GM12878 (cell line): Measurements from ENCODE around the gene IRAK2. TPM values are rescaled to one million over a fixed set of nuclear protein-coding genes. Genes with fewer than 3 reads are reported as not detected.
A peak's percentile ranks its signal among the peaks of the same experiment; 100 is the strongest.

Experiments used
- ATAC-seq: fragments of 200-7000 bp; cut with Tn5 transposase; 3 replicates; pipeline ENCODE4 v1.9.1; 2020; ENCODE audit warnings: mild to moderate bottlenecking, moderate library complexity
- BruUV-seq: library from RNA; stranded (reverse); fragments of 400-500 nt; replicated peaks from 2 replicates; lab custom pipeline; 2021; lab: Mats Ljungman, UMichigan
- CTCF ChIA-PET: fragments of 300-600 bp; sonication (Branson Sonifier 250); formaldehyde crosslinking; extraction: SDS; loops from one replicate; lab custom pipeline; 2021; ENCODE audit warnings: inconsistent platforms; lab: Yijun Ruan, JAX
- POLR2A ChIA-PET: fragments of 350-600 bp; formaldehyde crosslinking; extraction: SDS; loops from one replicate; lab custom pipeline; 2021; ENCODE audit warnings: inconsistent platforms; lab: Charles Lee
- RAD21 ChIA-PET: fragments of 300-600 bp; sonication (Branson Sonifier 250); formaldehyde crosslinking; loops from one replicate; lab custom pipeline; 2023; ENCODE audit warnings: antibody characterized with exemption; ENCODE audit not compliant: unreplicated experiment; lab: Charles Lee
- SMC1A ChIA-PET: fragments of 300-600 bp; sonication (Branson Sonifier 250); formaldehyde crosslinking; loops from one replicate; lab custom pipeline; 2023; ENCODE audit not compliant: unreplicated experiment, uncharacterized antibody; lab: Charles Lee
- DNase-seq: peaks from one replicate; pipeline ENCODE4 v3.0.0-alpha.2; 2011; ENCODE audit warnings: low read depth, low spot score
- FAIRE-seq: peaks from 3 replicates; lab custom pipeline; 2011; peaks lifted over from hg19 to GRCh38; lab: Jason Lieb, UNC
- H2AFZ ChIP-seq: 2 replicates; pipeline ENCODE4 v1.6.0; 2011; ENCODE audit warnings: low read depth, low read length, control low read depth; ENCODE audit not compliant: control insufficient read depth
- H3K27ac ChIP-seq: 2 replicates; pipeline ENCODE4 v1.5.1; 2011; ENCODE audit warnings: control low read depth; ENCODE audit not compliant: control insufficient read depth, insufficient read depth
- H3K27me3 ChIP-seq, 2 experiments: replicated peaks in 1 of 2; 2 replicates each; pipeline versions ENCODE4 v1.6.0 to v1.6.1; 2011; ENCODE audit warnings: low read length in 1 of 2; ENCODE audit not compliant: control insufficient read depth in 2 of 2, insufficient read depth in 2 of 2
- H3K36me3 ChIP-seq, 2 experiments: 2 replicates each; pipeline ENCODE4 v1.5.1; 2011; ENCODE audit warnings: low read length in 1 of 2; ENCODE audit not compliant: control insufficient read depth in 2 of 2, insufficient read depth in 2 of 2
- H3K4me1 ChIP-seq: 2 replicates; pipeline ENCODE4 v1.6.1; 2011; ENCODE audit warnings: mild to moderate bottlenecking, low read length, moderate library complexity, mixed read lengths; ENCODE audit not compliant: control insufficient read depth, insufficient read depth
- H3K4me2 ChIP-seq: 2 replicates; pipeline ENCODE4 v1.6.0; 2011; ENCODE audit warnings: control low read depth; ENCODE audit not compliant: control insufficient read depth, insufficient read depth
- H3K4me3 ChIP-seq: fragments of 200-600 bp; sonication (generic); 2 replicates; pipeline ENCODE4 v1.5.1; 2016
- H3K79me2 ChIP-seq: 2 replicates; pipeline ENCODE4 v1.6.0; 2011; ENCODE audit warnings: low read length; ENCODE audit not compliant: control insufficient read depth, insufficient read depth
- H3K9ac ChIP-seq: 2 replicates; pipeline ENCODE4 v1.8.0; 2011; ENCODE audit warnings: low read length, control low read depth, mixed read lengths; ENCODE audit not compliant: control insufficient read depth, insufficient read depth
- H3K9me3 ChIP-seq: replicated peaks from 3 replicates; pipeline ENCODE4 v1.5.1; 2011; ENCODE audit warnings: mild to moderate bottlenecking, low read length; ENCODE audit not compliant: control insufficient read depth, insufficient read depth
- H4K20me1 ChIP-seq: 2 replicates; pipeline ENCODE4 v1.6.0; 2011; ENCODE audit not compliant: control insufficient read depth, insufficient read depth
- BMI1 ChIP-seq: fragments of 450-650 bp; IDR thresholded peaks from 2 replicates; pipeline ENCODE4 v1.6.1; 2016; ENCODE audit warnings: mild to moderate bottlenecking, moderate library complexity, borderline replicate concordance
- DPF2 ChIP-seq: fragments of 450-650 bp; IDR thresholded peaks from 2 replicates; pipeline ENCODE4 v1.6.1; 2017; ENCODE audit warnings: mild to moderate bottlenecking
- ESRRA ChIP-seq: IDR thresholded peaks from 2 replicates; pipeline ENCODE4 v1.6.1; 2012; ENCODE audit warnings: mild to moderate bottlenecking, low read length, improper control_type of control experiment
- IRF3 ChIP-seq: fragments of 450-650 bp; IDR thresholded peaks from 2 replicates; pipeline ENCODE4 v1.6.1; 2014; ENCODE audit warnings: mild to moderate bottlenecking
- MLLT1 ChIP-seq: fragments of 450-650 bp; IDR thresholded peaks from 2 replicates; pipeline ENCODE4 v1.6.1; 2016; ENCODE audit warnings: mild to moderate bottlenecking
- TAF1 ChIP-seq: IDR thresholded peaks from 2 replicates; pipeline ENCODE4 v1.6.1; 2011; ENCODE audit warnings: mild to moderate bottlenecking, low read depth, low read length, borderline replicate concordance
- WGBS: methylation state at CpG from one replicate; pipeline ENCODE4 v1.1.6; 2016; ENCODE audit warnings: low lambda C conversion rate; ENCODE audit not compliant: insufficient replicate concordance, insufficient coverage; ENCODE audit errors: missing lambda C conversion rate; 5-methylcytosine and 5-hydroxymethylcytosine counted together
- in situ Hi-C: fragments of 300-500 bp; cut with MboI; formaldehyde crosslinking; loops from 9 replicates; pipeline ENCODE4 v1.14.3; 2018; ENCODE audit warnings: mixed read lengths
- intact Hi-C: fragments of 100-400 bp; cut with micrococcal nuclease; formaldehyde crosslinking; loops from one replicate; pipeline ENCODE4 v1.14.2; 2022; ENCODE audit not compliant: unreplicated experiment
- polyA plus RNA-seq, 11 experiments: library from polyadenylated mRNA; depleted of rRNA in 4 of 11; unstranded in 6 of 11; stranded (reverse) in 5 of 11; fragments of >200 nt; fragmentation: Nextera tagmentation in 4 of 11; fragmentation: Illumina TruSeq in 1 of 11; extraction: Ambion mirVana in 4 of 11; extraction: Trizol in 1 of 11; gene quantifications; 1 replicate in 1 of 11; 2 replicates in 10 of 11; pipeline versions ENCODE4 v1.2.1 to v1.2.3, GENCODE V29; 2011 to 2016; ENCODE audit warnings: inconsistent platforms in 2 of 11, missing spikeins in 2 of 11, low read depth in 1 of 11
- total RNA-seq, 4 experiments: library from RNA; depleted of rRNA in 3 of 4; stranded (reverse); fragments of >200 nt in 3 of 4; fragmentation: Illumina TruSeq in 1 of 4; extraction: Trizol in 1 of 4; gene quantifications; 2 replicates each; pipeline versions ENCODE4 v1.2.1 to v1.2.3, GENCODE V29; 2013 to 2021

IRAK2 gene
- total and polyA plus RNA-seq, 10 of the 15 experiments (the other 5 are each of a cell fraction or from before 2014, with no cell fraction given): 0.48 to 5.7 (median 4.5) TPM

GRCh38 chr3:10137178-10137577 is 27.5 kb upstream of the IRAK2 start (continued):
- TF ChIP-seq ESRRA (no peak), IRF3 (no peak)

GRCh38 chr3:10140996-10141546 is 23.6 kb upstream of the IRAK2 start:
- intact Hi-C loops (loop anchor here (5.0 kb wide), 1 partner anchor 51 kb away; no protein-coding TSS in a partner anchor), in situ Hi-C loops (no loop called here)
- Histone ChIP-seq H4K20me1 (no peaks in the 10 kb centered on the region; the same call in 1 of the 2 replicates), H3K9ac (no peak overlapping the region; the same call in 1 of the 2 replicates), H3K36me3 (peaks cover 0 to 2% of the 10 kb centered on the region in 2 experiments; a peak in 1 of 4 replicates), H3K9me3 (no peaks in the 10 kb centered on the region; the same call in 1 of the 3 replicates), H3K79me2 (peaks cover 45% of the 10 kb centered on the region), H3K4me3 (no peak overlapping the region; the same call in 1 of the 2 replicates), H3K27me3 (no peaks in the 10 kb centered on the region), H2AFZ (peak overlapping the region; percentile 81), H3K27ac (no peak overlapping the region), H3K4me1 (no peaks in the 10 kb centered on the region; the same call in 1 of the 2 replicates), H3K4me2 (peak overlapping the region; percentile 22; the same call in 1 of the 2 replicates)
- WGBS: 98% methylated on average over 20 of the region's 23 CpGs
- peak; percentile 96 for TF ChIP-seq MLLT1
- peak; percentile 82 for TF ChIP-seq DPF2
- peak; percentile 74 for TF ChIP-seq BMI1
- TF ChIP-seq TAF1: no peak
- ChIA-PET RAD21 (interaction anchor here (0.8 to 1.7 kb wide), 6 partner anchors 50 to 208 kb away, joined by 3 to 13 read pairs (median 4); partner anchors contain the start of gene CRELD1), SMC1A (interaction anchor here (0.7 to 1.3 kb wide), 2 partner anchors 12 to 53 kb away, joined by 3 read pairs; no protein-coding TSS in a partner anchor), CTCF (interaction anchor here (0.7 to 2.0 kb wide), 4 partner anchors 51 to 209 kb away, joined by 3 to 9 read pairs (median 3); no protein-coding TSS in a partner anchor), POLR2A (interaction anchor here (0.6 to 3.7 kb wide), 8 partner anchors 18 to 294 kb away, joined by 3 to 23 read pairs (median 3); partner anchors contain the start of gene SEC13)
- no peak for ATAC-seq
- no peak for FAIRE-seq
- DNase-seq: no peak
- BruUV-seq: no TSS peak
